ENCODE measurements around the gene AMPH. TPM values are rescaled to one million over a fixed set of nuclear protein-coding genes. Genes with fewer than 3 reads are reported as not detected.

Gene AMPH
- total and polyA plus RNA-seq, 8 donors: 0.22 to 6.8 (median 1.3) TPM

DNA sequence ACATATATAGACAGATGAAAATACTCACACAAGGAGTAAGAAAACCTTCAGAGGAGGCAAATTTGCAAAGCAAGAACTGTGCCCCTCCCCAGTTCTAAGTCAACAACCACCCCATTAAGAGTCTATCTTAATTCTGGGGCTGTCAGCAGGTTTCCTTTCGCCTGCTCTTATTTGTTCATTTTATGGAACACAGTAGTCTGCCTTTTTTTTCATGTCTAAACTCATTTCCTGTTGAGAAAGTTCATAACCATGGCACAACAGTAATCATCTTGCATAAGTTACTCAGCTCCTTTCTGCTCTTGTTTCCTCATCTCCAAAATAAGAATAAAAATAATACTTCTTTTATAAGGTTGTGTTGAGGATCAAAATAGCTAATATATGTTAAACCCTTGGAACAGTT, 25.8 kb upstream of the AMPH start:
- Histone ChIP-seq H3K27ac (no peak overlapping the region), H3K4me1 (no peaks in the 10 kb centered on the region), H3K4me3 (no peak overlapping the region), H3K36me3 (no peaks in the 10 kb centered on the region), H3K9me3 (no peaks in the 10 kb centered on the region), H3K27me3 (no peaks in the 10 kb centered on the region)
- ATAC-seq (peak in 1 of 4 donors; percentile 43), FAIRE-seq (no peak), DNase-seq (no peak)
- intact Hi-C loops (cut with DNase I): no loop called here
- 25 to 42% methylated on average over 1 of the region's 1 CpG for WGBS, 2 donors
- no peak for TF ChIP-seq CTCF (IDR thresholded peaks at IDR 0.05)

DNA sequence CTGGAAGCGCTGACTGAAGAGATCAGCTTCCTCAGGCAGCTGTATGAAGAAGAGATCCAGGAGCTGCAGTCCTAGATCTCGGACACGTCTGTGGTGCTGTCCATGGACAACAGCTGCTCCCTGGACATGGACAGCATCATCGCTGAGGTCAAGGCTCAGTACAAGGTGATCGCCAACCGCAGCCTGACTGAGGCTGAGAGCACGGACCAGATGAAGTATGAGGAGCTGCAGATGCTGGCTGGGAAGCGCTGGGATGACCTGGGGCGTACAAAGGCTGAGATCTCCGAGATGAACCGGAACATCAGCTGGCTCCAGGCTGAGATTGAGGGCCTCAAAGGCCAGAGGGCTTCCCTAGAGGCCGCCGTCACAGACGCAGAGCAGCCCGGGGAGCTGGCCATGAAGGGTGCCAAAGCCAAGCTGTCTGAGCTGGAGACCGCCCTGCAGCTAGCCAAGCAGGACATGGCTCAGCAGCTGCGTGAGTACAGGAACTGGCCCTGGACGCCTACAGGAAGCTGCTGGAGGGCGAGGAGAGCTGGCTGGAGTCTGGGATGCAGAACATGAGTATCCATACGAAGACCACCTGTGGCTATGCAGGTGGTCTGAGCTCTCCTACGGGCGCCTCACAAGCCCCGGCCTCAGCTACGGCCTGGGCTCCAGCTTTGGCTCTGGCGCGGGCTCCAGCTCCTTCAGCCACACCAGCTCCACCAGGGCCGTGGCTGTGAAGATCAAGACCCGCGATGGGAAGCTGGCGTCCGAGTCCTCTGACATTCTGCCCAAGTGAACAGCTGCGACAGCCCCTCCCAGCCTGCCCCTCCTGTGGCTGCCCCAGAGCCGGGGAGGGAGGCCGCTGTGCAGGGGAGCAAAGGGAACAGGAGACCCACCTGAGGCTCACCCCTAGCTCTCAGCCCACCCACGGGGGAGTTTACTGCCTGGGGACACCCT, 24.9 kb upstream of the AMPH start:
- Histone ChIP-seq H3K27ac (no peak overlapping the region), H3K9me3 (no peaks in the 10 kb centered on the region), H3K27me3 (no peaks in the 10 kb centered on the region), H3K36me3 (no peaks in the 10 kb centered on the region), H3K4me3 (no peak overlapping the region), H3K4me1 (no peaks in the 10 kb centered on the region)
- ATAC-seq: no peak
- no peak for FAIRE-seq
- intact Hi-C loops (cut with DNase I): no loop called here
- WGBS, 2 donors: 67 to 76% methylated on average over 35 of the region's 35 CpGs
- no peak for DNase-seq
- TF ChIP-seq CTCF (IDR thresholded peaks at IDR 0.05): no peak

- Histone ChIP-seq H3K27ac (no peak overlapping the region), H3K4me1 (no peaks in the 10 kb centered on the region), H3K36me3 (no peaks in the 10 kb centered on the region), H3K27me3 (no peaks in the 10 kb centered on the region), H3K4me3 (no peak overlapping the region), H3K9me3 (no peaks in the 10 kb centered on the region)
- TF ChIP-seq CTCF (IDR thresholded peaks at IDR 0.05): no peak
- no peak for ATAC-seq
- intact Hi-C loops (cut with DNase I): no loop called here
- no peak for DNase-seq
- no peak for FAIRE-seq
- 75 to 76% methylated on average over 6 of the region's 6 CpGs for WGBS, 2 donors
These were observed 6.8 kb upstream of the AMPH start for GRCh38 chr7:38637957-38638356.

DNA sequence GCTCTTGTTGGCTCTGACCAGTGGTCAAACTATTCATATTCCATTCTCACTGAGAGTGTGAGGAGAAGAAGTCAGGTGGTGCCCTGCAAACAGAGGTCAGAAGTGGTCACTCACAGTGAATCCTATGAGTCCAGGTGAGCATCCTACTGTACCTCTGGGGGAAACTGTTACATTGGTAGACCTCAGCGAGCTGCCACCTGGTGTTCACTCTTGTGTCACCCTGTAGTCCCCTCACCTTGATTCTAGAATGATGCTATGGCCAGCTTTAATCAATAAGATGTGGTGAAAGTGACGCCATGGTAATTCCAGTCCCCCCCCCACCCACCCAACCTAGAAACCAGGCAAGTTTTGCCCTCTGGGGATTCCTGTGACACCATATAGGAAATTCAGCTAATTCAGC, 1.2 kb upstream of the AMPH start:
- Histone ChIP-seq H3K27me3 (peaks cover 0 to 3% (median 0%) of the 10 kb centered on the region in 4 donors), H3K4me1 (no peaks in the 10 kb centered on the region), H3K9me3 (no peaks in the 10 kb centered on the region), H3K4me3 (no peak overlapping the region), H3K27ac (no peak overlapping the region), H3K36me3 (no peaks in the 10 kb centered on the region)
- no peak for TF ChIP-seq CTCF (IDR thresholded peaks at IDR 0.05)
- no peak for FAIRE-seq
- WGBS, 2 donors: 40 to 43% methylated on average over 2 of the region's 2 CpGs
- intact Hi-C loops (cut with DNase I): no loop called here
- no peak for DNase-seq
- no peak for ATAC-seq
